ENCODE measurements around the gene FOXO3. TPM values are rescaled to one million over a fixed set of nuclear protein-coding genes. Genes with fewer than 3 reads are reported as not detected.
"Not testable (repeated sequence)": the region's sequence is repeated elsewhere in the genome, so short reads cannot be mapped to it uniquely, and the experiment has no call there.

Gene FOXO3
- total RNA-seq, 1 donor from 2014 or later, result 91.5 TPM

- Histone ChIP-seq H3K4me1 (peaks cover 23 to 77% of the 10 kb centered on the region in 2 donors), H3K9me3 (no peaks in the 10 kb centered on the region), H3K36me3 (no peaks in the 10 kb centered on the region), H3K27me3 (no peaks in the 10 kb centered on the region), H3K4me3 (peak overlapping the region; percentile 8 to 29), H3K27ac (peak overlapping the region; percentile 84 to 90)
- intact Hi-C loops (cut with DNase I), result loop anchor here (2.0 to 10.0 kb wide), 2 partner anchors 81 to 419 kb away; no protein-coding TSS in a partner anchor
- TF ChIP-seq CTCF (IDR thresholded peaks at IDR 0.05), result no peak
- no peak for DNase-seq (ENCODE audit: low spot score in 2 of 2)
These were observed 95.3 kb downstream of the FOXO3 start for GRCh38 chr6:108655806-108656651.

- Histone ChIP-seq H3K27ac (peak overlapping the region; percentile 84 to 90), H3K36me3 (no peaks in the 10 kb centered on the region), H3K4me3 (peak overlapping the region; percentile 8 to 29), H3K9me3 (no peaks in the 10 kb centered on the region), H3K4me1 (peaks cover 20 to 75% of the 10 kb centered on the region in 2 donors), H3K27me3 (no peaks in the 10 kb centered on the region)
- intact Hi-C loops (cut with DNase I), result loop anchor here (10.0 kb wide), 1 partner anchor 418 kb away; no protein-coding TSS in a partner anchor
- TF ChIP-seq CTCF (IDR thresholded peaks at IDR 0.05), result no peak
- no peak for DNase-seq (ENCODE audit: low spot score in 2 of 2)
These were observed 96.1 kb downstream of the FOXO3 start for GRCh38 chr6:108656836-108657235.

GRCh38 chr6:108658174-108658573, 97.5 kb downstream of the FOXO3 start:
- peak overlapping the region; percentile 84 to 90 for H3K27ac ChIP-seq
- no peak for DNase-seq (ENCODE audit: low spot score in 2 of 2)
- no peaks in the 10 kb centered on the region for H3K9me3 ChIP-seq
- no peaks in the 10 kb centered on the region for H3K27me3 ChIP-seq
- H3K4me3 ChIP-seq, result no peak overlapping the region
- H3K4me1 ChIP-seq, result peaks cover 20 to 73% of the 10 kb centered on the region in 2 donors
- intact Hi-C loops (cut with DNase I), result loop anchor here (10.0 kb wide), 1 partner anchor 417 kb away; no protein-coding TSS in a partner anchor
- H3K36me3 ChIP-seq, result no peaks in the 10 kb centered on the region
- no peak for TF ChIP-seq CTCF (IDR thresholded peaks at IDR 0.05)

- intact Hi-C loops (cut with DNase I), result loop anchor here (10.0 kb wide), 1 partner anchor 416 kb away; no protein-coding TSS in a partner anchor
- peaks cover 18 to 67% of the 10 kb centered on the region in 2 donors for H3K4me1 ChIP-seq
- not testable (repeated sequence) for H3K27me3 ChIP-seq; H3K9me3 ChIP-seq; DNase-seq (ENCODE audit: low spot score in 2 of 2); H3K4me3 ChIP-seq; H3K36me3 ChIP-seq
- H3K27ac ChIP-seq, result peak overlapping the region; percentile 84 to 90
These were observed 98.1 kb downstream of the FOXO3 start for GRCh38 chr6:108658785-108659184.

- Histone ChIP-seq H3K4me3 (no peak overlapping the region), H3K27ac (no peak overlapping the region), H3K4me1 (peaks cover 9 to 52% of the 10 kb centered on the region in 2 donors), H3K27me3 (no peaks in the 10 kb centered on the region), H3K9me3 (no peaks in the 10 kb centered on the region), H3K36me3 (peaks cover 8 to 16% of the 10 kb centered on the region in 2 donors)
- no peak for TF ChIP-seq CTCF (IDR thresholded peaks at IDR 0.05)
- DNase-seq (ENCODE audit: low spot score in 2 of 2), result no peak
- intact Hi-C loops (cut with DNase I), result no loop called here
These were observed 99.5 kb downstream of the FOXO3 start for GRCh38 chr6:108660251-108660650.

- Histone ChIP-seq H3K4me1 (peaks cover 6 to 47% of the 10 kb centered on the region in 2 donors), H3K36me3 (peaks cover 8 to 25% of the 10 kb centered on the region in 2 donors), H3K4me3 (no peak overlapping the region), H3K9me3 (no peaks in the 10 kb centered on the region), H3K27ac (no peak overlapping the region), H3K27me3 (no peaks in the 10 kb centered on the region)
- no peak for TF ChIP-seq CTCF (IDR thresholded peaks at IDR 0.05)
- intact Hi-C loops (cut with DNase I), result no loop called here
- DNase-seq (ENCODE audit: low spot score in 2 of 2), result no peak
These were observed 100.7 kb downstream of the FOXO3 start for GRCh38 chr6:108661430-108661829.
